Sigmoid colon (tissue), 7 donors: ENCODE measurements around the gene PKMYT1. TPM values are rescaled to one million over a fixed set of nuclear protein-coding genes. Genes with fewer than 3 reads are reported as not detected.
"Not testable (repeated sequence)": the region's sequence is repeated elsewhere in the genome, so short reads cannot be mapped to it uniquely, and the experiment has no call there.

Experiments used
- DNase-seq: peaks from one replicate; pipeline ENCODE4 v3.0.0-alpha.2; 2019
- H3K27ac ChIP-seq, 4 donors: fragments of 200-600 bp; sonication (generic); one replicate each; pipeline ENCODE4 v1.5.1; 2016 to 2019; ENCODE audit warnings: mild to moderate bottlenecking in 1 of 4
- H3K27me3 ChIP-seq, 3 donors: fragments of 200-600 bp; sonication (generic); one replicate each; pipeline ENCODE4 v1.5.1; 2019; ENCODE audit warnings: mild to moderate bottlenecking in 1 of 3
- H3K36me3 ChIP-seq, 4 donors: fragments of 200-600 bp; sonication (generic); one replicate each; pipeline ENCODE4 v1.5.1; 2016 to 2019
- H3K4me1 ChIP-seq, 4 donors: fragments of 200-600 bp; sonication (generic); one replicate each; pipeline ENCODE4 v1.5.1; 2017 to 2019
- H3K4me3 ChIP-seq, 4 donors: fragments of 200-600 bp; sonication (generic); one replicate each; pipeline ENCODE4 v1.5.1; 2017 to 2019; ENCODE audit warnings: mild to moderate bottlenecking in 2 of 4, moderate library complexity in 1 of 4
- H3K9me3 ChIP-seq, 4 donors: fragments of 200-600 bp in 3 of 4; sonication (generic) in 3 of 4; one replicate each; pipeline versions ENCODE4 v1.5.1 to v1.6.1; 2013 to 2019
- CTCF ChIP-seq, 4 experiments: fragments of 450-650 bp in 3 of 4; fragments of 200-600 bp in 1 of 4; IDR thresholded peaks; one replicate each; pipeline ENCODE4 v1.5.1; 2016 to 2019; ENCODE audit warnings: antibody characterized with exemption in 4 of 4, mild to moderate bottlenecking in 3 of 4, moderate library complexity in 2 of 4
- EP300 ChIP-seq, 4 donors: sonication (generic); formaldehyde crosslinking; IDR thresholded peaks; one replicate each; pipeline ENCODE4 v1.6.1; 2017; ENCODE audit warnings: antibody characterized with exemption in 4 of 4
- POLR2A ChIP-seq, 2 donors: fragments of 450-650 bp; IDR thresholded peaks; one replicate each; pipeline ENCODE4 v1.6.1; 2016; ENCODE audit warnings: antibody characterized with exemption in 2 of 2, mild to moderate bottlenecking in 2 of 2, moderate library complexity in 2 of 2
- POLR2AphosphoS5 ChIP-seq, 4 donors: sonication (generic); formaldehyde crosslinking; IDR thresholded peaks; one replicate each; pipeline ENCODE4 v1.6.1; 2017; ENCODE audit warnings: antibody characterized with exemption in 4 of 4
- WGBS, 2 donors: extraction: QIAGEN DNeasy Blood & Tissue Kit; methylation state at CpG; one replicate each; pipeline ENCODE4 v1.1.7; 2013; 5-methylcytosine and 5-hydroxymethylcytosine counted together
- intact Hi-C: fragments of 100-400 bp; cut with DNase I; formaldehyde crosslinking; loops from one replicate; pipeline ENCODE4 v1.15.1; 2023
- polyA plus RNA-seq, 3 donors: library from polyadenylated mRNA; stranded (reverse); fragments of 200-250 nt; gene quantifications; one replicate each; pipeline ENCODE4 v1.2.3, GENCODE V29; 2013
- total RNA-seq, 4 donors: library from RNA; depleted of rRNA; stranded (reverse); fragments of >200 nt; gene quantifications; one replicate each; pipeline ENCODE4 v1.1.0, GENCODE V29; 2016
- donor health status: healthy with polysubstance abuse.
- donor health status: Bipolar disorder and iron deficiency.
- donor health status: healthy.

Gene PKMYT1
- total and polyA plus RNA-seq, 7 donors, result 0.95 to 33.1 (median 2.9) TPM; not detected in 3

- intact Hi-C loops, result no loop called here
- TF ChIP-seq POLR2A (IDR thresholded peaks at IDR 0.05) (no peak), EP300 (IDR thresholded peaks at IDR 0.05) (no peak), POLR2AphosphoS5 (IDR thresholded peaks at IDR 0.05) (no peak), CTCF (IDR thresholded peaks at IDR 0.05) (no peak)
- Histone ChIP-seq H3K36me3 (peaks cover 0 to 53% (median 6%) of the 10 kb centered on the region in 4 donors), H3K9me3 (no peaks in the 10 kb centered on the region), H3K27ac (no peak overlapping the region), H3K27me3 (no peaks in the 10 kb centered on the region), H3K4me3 (no peak overlapping the region), H3K4me1 (no peaks in the 10 kb centered on the region)
- WGBS, 2 donors, result 96 to 98% methylated on average over 4 of the region's 4 CpGs
- DNase-seq, result no peak
Observed at GRCh38 chr16:2946649-2947048, 33.6 kb downstream of the PKMYT1 start.

- WGBS, 2 donors, result 87 to 92% methylated on average over 12 of the region's 12 CpGs
Observed at GRCh38 chr16:2943716-2944115, 36.5 kb downstream of the PKMYT1 start.

DNA sequence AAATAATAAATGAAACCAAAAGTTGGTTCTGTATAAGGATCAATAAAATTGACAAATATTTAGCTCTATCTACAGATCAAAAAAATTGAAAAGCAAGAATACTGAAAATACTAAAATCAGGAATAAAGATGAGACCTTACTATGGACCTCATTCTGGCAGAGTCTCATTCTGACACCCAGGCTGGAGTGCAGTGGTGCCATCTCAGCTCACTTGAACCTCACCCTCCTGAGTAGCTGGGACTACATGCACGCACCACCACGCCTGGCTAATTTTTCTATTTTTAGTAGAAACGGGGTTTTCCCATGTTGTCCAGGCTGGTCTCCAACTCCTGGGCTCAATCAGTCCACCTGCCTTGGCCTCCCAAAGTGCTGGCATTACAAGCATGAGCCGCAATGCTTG, 38.2 kb downstream of the PKMYT1 start:
- H3K4me1 ChIP-seq, result no peaks in the 10 kb centered on the region
- no peak overlapping the region for H3K27ac ChIP-seq
- 88 to 94% methylated on average over 4 of the region's 4 CpGs for WGBS, 2 donors
- no peaks in the 10 kb centered on the region for H3K27me3 ChIP-seq
- H3K36me3 ChIP-seq, result peaks cover 18 to 78% (median 37%) of the 10 kb centered on the region in 4 donors
- H3K9me3 ChIP-seq, result no peaks in the 10 kb centered on the region
- no peak for DNase-seq
- intact Hi-C loops, result no loop called here
- H3K4me3 ChIP-seq, result no peak overlapping the region
- TF ChIP-seq EP300 (IDR thresholded peaks at IDR 0.05), result no peak
- TF ChIP-seq POLR2A (IDR thresholded peaks at IDR 0.05), result no peak
- TF ChIP-seq CTCF (IDR thresholded peaks at IDR 0.05), result no peak
- TF ChIP-seq POLR2AphosphoS5 (IDR thresholded peaks at IDR 0.05), result no peak

More at GRCh38 chr16:2943716-2944115, 36.5 kb downstream of the PKMYT1 start:
- H3K4me1 ChIP-seq, H3K4me3 ChIP-seq, intact Hi-C loops, H3K27ac ChIP-seq, H3K27me3 ChIP-seq, DNase-seq, H3K9me3 ChIP-seq: not testable (repeated sequence)
- peaks cover 12 to 67% (median 23%) of the 10 kb centered on the region in 4 donors for H3K36me3 ChIP-seq

DNA sequence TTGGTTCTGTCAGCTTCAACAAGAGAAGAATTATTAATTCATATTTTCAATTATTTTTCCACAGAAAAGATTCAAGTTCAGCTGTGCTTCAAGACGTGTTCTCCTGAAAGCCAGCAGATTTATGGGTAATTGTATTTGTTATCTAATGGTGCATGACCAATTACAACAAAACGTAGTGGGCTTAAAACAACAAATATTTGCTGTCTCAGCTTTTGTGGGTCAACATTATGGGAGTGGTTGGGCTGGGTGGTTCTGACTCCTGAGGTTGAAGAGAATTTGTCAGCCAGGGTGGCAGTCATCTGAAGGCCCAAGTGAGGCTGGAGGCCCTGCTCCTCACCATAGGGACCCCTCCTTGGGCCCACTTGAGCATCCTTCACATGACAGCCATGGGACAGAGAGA, 40.3 kb downstream of the PKMYT1 start:
- no peaks in the 10 kb centered on the region for H3K27me3 ChIP-seq
- WGBS, 2 donors, result 83 to 86% methylated on average over 2 of the region's 2 CpGs
- H3K4me1 ChIP-seq, result no peaks in the 10 kb centered on the region
- DNase-seq, result no peak
- H3K9me3 ChIP-seq, result no peaks in the 10 kb centered on the region
- H3K27ac ChIP-seq, result no peak overlapping the region
- intact Hi-C loops, result no loop called here
- H3K4me3 ChIP-seq, result no peak overlapping the region
- H3K36me3 ChIP-seq, result peaks cover 18 to 90% (median 51%) of the 10 kb centered on the region in 4 donors
- TF ChIP-seq EP300 (IDR thresholded peaks at IDR 0.05) (no peak), POLR2A (IDR thresholded peaks at IDR 0.05) (no peak), POLR2AphosphoS5 (IDR thresholded peaks at IDR 0.05) (no peak), CTCF (IDR thresholded peaks at IDR 0.05) (no peak)

GRCh38 chr16:2938206-2938605, 42.0 kb downstream of the PKMYT1 start:
- Histone ChIP-seq H3K27me3 (no peaks in the 10 kb centered on the region), H3K4me1 (no peaks in the 10 kb centered on the region), H3K9me3 (no peaks in the 10 kb centered on the region), H3K36me3 (peaks cover 28 to 95% (median 64%) of the 10 kb centered on the region in 4 donors), H3K27ac (no peak overlapping the region), H3K4me3 (no peak overlapping the region)
- WGBS, 2 donors, result 94 to 96% methylated on average over 12 of the region's 12 CpGs
- TF ChIP-seq CTCF (IDR thresholded peaks at IDR 0.05) (no peak), POLR2A (IDR thresholded peaks at IDR 0.05) (no peak), POLR2AphosphoS5 (IDR thresholded peaks at IDR 0.05) (no peak), EP300 (IDR thresholded peaks at IDR 0.05) (no peak)
- intact Hi-C loops, result no loop called here
- no peak for DNase-seq
